Astrocyte (in vitro differentiated cells and primary cell): ENCODE results near the gene WNT5B.

Source experiments
- EZH2 ChIP-seq: IDR thresholded peaks from 2 replicates; pipeline ENCODE4 v1.6.1; 2012; ENCODE audit warnings: mild to moderate bottlenecking, low read length, inconsistent platforms; ENCODE audit not compliant: insufficient read depth
- TF ChIP-seq, protein P1 (sequence below): IDR thresholded peaks from 2 replicates; pipeline ENCODE4 v1.5.1; 2011; ENCODE audit warnings: low read depth, mild to moderate bottlenecking, inconsistent platforms, low read length, moderate library complexity; ENCODE audit not compliant: insufficient read depth

DNA sequence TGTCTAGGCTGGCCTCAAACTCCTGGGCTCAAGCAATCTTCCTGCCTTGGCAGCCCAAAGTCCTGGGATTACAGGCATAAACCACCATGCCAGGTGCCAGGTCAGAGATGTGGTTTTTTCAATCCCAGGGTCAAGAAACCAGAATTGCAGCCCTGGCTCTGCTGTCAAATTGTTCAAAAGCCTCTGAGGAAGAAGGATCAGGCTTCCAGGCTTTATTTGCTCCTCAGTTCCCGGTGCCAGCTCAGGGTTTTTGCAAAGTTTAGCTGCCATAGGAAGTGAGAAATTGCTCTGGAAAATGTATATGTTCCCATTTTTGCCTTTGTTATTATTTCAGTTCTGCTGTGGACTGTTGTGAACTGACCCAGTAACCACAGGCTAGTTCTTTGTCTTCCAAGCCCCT, 28.7 kb downstream of the WNT5B start:
- TF ChIP-seq, protein P1, sequence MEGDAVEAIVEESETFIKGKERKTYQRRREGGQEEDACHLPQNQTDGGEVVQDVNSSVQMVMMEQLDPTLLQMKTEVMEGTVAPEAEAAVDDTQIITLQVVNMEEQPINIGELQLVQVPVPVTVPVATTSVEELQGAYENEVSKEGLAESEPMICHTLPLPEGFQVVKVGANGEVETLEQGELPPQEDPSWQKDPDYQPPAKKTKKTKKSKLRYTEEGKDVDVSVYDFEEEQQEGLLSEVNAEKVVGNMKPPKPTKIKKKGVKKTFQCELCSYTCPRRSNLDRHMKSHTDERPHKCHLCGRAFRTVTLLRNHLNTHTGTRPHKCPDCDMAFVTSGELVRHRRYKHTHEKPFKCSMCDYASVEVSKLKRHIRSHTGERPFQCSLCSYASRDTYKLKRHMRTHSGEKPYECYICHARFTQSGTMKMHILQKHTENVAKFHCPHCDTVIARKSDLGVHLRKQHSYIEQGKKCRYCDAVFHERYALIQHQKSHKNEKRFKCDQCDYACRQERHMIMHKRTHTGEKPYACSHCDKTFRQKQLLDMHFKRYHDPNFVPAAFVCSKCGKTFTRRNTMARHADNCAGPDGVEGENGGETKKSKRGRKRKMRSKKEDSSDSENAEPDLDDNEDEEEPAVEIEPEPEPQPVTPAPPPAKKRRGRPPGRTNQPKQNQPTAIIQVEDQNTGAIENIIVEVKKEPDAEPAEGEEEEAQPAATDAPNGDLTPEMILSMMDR, result no peak
- no peak for TF ChIP-seq EZH2
